HCT116 (cell line): ENCODE measurements around the gene ZNF835. TPM values are rescaled to one million over a fixed set of nuclear protein-coding genes. Genes with fewer than 3 reads are reported as not detected.

Source experiments
- ATAC-seq: fragments of 200-7000 bp; cut with Tn5 transposase; 2 replicates; pipeline ENCODE4 v1.9.1; 2020; ENCODE audit warnings: mild to moderate bottlenecking, moderate library complexity
- BruUV-seq: library from RNA; stranded (reverse); fragments of 400-500 nt; replicated peaks from 2 replicates; lab custom pipeline; 2021; lab: Mats Ljungman, UMichigan
- CTCF ChIA-PET: fragments of 300-600 bp; sonication (Branson Sonifier 250); formaldehyde crosslinking; loops from one replicate; lab custom pipeline; 2021; ENCODE audit warnings: antibody characterized with exemption; lab: Charles Lee
- POLR2A ChIA-PET: fragments of 300-600, 350-600 bp; sonication (Branson Sonifier 250); formaldehyde crosslinking; loops from one replicate; lab custom pipeline; 2021; ENCODE audit warnings: antibody characterized with exemption; lab: Charles Lee
- RAD21 ChIA-PET, 2 experiments: fragments of 300-600 bp; sonication (Branson Sonifier 250); formaldehyde crosslinking; loops; one replicate each; lab custom pipeline; 2023; ENCODE audit warnings: low total read pairs in 2 of 2; ENCODE audit not compliant: uncharacterized antibody in 2 of 2, unreplicated experiment in 2 of 2, low non-redundant PET in 1 of 2; lab: Charles Lee
- DNase-seq: peaks from one replicate; pipeline ENCODE4 v3.0.0-alpha.2; 2010; ENCODE audit warnings: low read depth, low spot score
- H2AFZ ChIP-seq: fragments of 200-600 bp; shearing (Covaris generic), sonication (generic); 2 replicates; pipeline ENCODE4 v1.6.1; 2017; ENCODE audit warnings: low read depth, mixed run types, mixed read lengths, antibody characterized with exemption, low read length; ENCODE audit not compliant: poor library complexity, severe bottlenecking
- H3K27ac ChIP-seq: 2 replicates; pipeline ENCODE4 v1.5.1; 2012; ENCODE audit warnings: low read depth, low read length
- H3K27me3 ChIP-seq: fragments of 200-600 bp; sonication (generic); 2 replicates; pipeline ENCODE4 v1.6.1; 2016; ENCODE audit warnings: mixed run types, low read length, mixed read lengths; ENCODE audit not compliant: insufficient read depth
- H3K36me3 ChIP-seq, 2 experiments: fragments of 200-500 bp in 1 of 2; fragments of 200-600 bp in 1 of 2; sonication (Bioruptor generic) in 1 of 2; sonication (generic) in 1 of 2; 2 replicates each; pipeline versions ENCODE4 v1.5.1 to v1.6.1; 2014 to 2016; ENCODE audit warnings: low read length in 2 of 2, inconsistent platforms in 1 of 2, mixed read lengths in 1 of 2, mixed run types in 1 of 2; ENCODE audit not compliant: insufficient read depth in 2 of 2, control insufficient read depth in 1 of 2
- H3K4me1 ChIP-seq, 2 experiments: fragments of 200-600 bp in 1 of 2; sonication (generic) in 1 of 2; 2 replicates each; pipeline versions ENCODE4 v1.5.1 to v1.6.1; 2012 to 2017; ENCODE audit warnings: low read length in 2 of 2, inconsistent platforms in 1 of 2, mild to moderate bottlenecking in 1 of 2, mixed read lengths in 1 of 2, mixed run types in 1 of 2, moderate library complexity in 1 of 2; ENCODE audit not compliant: insufficient read depth in 2 of 2, control insufficient read depth in 1 of 2
- H3K4me2 ChIP-seq: fragments of 200-600 bp; sonication (generic); 2 replicates; pipeline ENCODE4 v1.6.1; 2017; ENCODE audit warnings: mixed run types, low read length, mixed read lengths
- H3K4me3 ChIP-seq, 2 experiments: fragments of 200-600 bp in 1 of 2; sonication (generic) in 1 of 2; replicated peaks in 1 of 2; 2 replicates each; pipeline ENCODE4 v1.5.1; 2011 to 2016; ENCODE audit warnings: low read length in 2 of 2, control low read depth in 1 of 2, low read depth in 1 of 2, mild to moderate bottlenecking in 1 of 2, mixed read lengths in 1 of 2, mixed run types in 1 of 2
- H3K79me2 ChIP-seq: fragments of 200-600 bp; sonication (generic); 2 replicates; pipeline ENCODE4 v1.6.1; 2017; ENCODE audit warnings: mild to moderate bottlenecking, mixed run types, low read length, moderate library complexity, mixed read lengths; ENCODE audit not compliant: insufficient read depth
- H3K9ac ChIP-seq: fragments of 200-600 bp; sonication (generic); 2 replicates; pipeline ENCODE4 v1.6.1; 2016; ENCODE audit warnings: low read length, mixed read lengths
- H3K9me2 ChIP-seq: fragments of 200-600 bp; sonication (generic), shearing (Covaris generic); 2 replicates; pipeline ENCODE4 v1.6.1; 2017; ENCODE audit warnings: mixed run types, mild to moderate bottlenecking, moderate library complexity; ENCODE audit not compliant: insufficient read depth
- H3K9me3 ChIP-seq, 2 experiments: fragments of 200-500 bp in 1 of 2; fragments of 200-600 bp in 1 of 2; sonication (Bioruptor generic) in 1 of 2; sonication (generic) in 1 of 2; 2 replicates each; pipeline ENCODE4 v1.6.1; 2014 to 2017; ENCODE audit warnings: low read length in 2 of 2, mixed read lengths in 2 of 2, inconsistent platforms in 1 of 2, low read depth in 1 of 2, mild to moderate bottlenecking in 1 of 2, mixed run types in 1 of 2, moderate library complexity in 1 of 2; ENCODE audit not compliant: control insufficient read depth in 1 of 2, insufficient read depth in 1 of 2
- H4K20me1 ChIP-seq: fragments of 200-600 bp; sonication (generic), shearing (Covaris generic); 2 replicates; pipeline ENCODE4 v1.6.1; 2017; ENCODE audit warnings: mixed run types, mild to moderate bottlenecking, moderate library complexity; ENCODE audit not compliant: insufficient read depth
- ELF1 ChIP-seq: IDR thresholded peaks from 2 replicates; pipeline ENCODE4 v1.6.1; 2012; ENCODE audit warnings: low read depth, borderline replicate concordance
- EZH2 ChIP-seq: fragments of 200-600 bp; sonication (generic); IDR thresholded peaks from 2 replicates; pipeline ENCODE4 v1.6.1; 2017; ENCODE audit warnings: antibody characterized with exemption, mixed run types
- FOSL1 ChIP-seq: IDR thresholded peaks from 2 replicates; pipeline ENCODE4 v1.6.1; 2012; ENCODE audit warnings: low read depth
- POLR2A ChIP-seq: IDR thresholded peaks from 2 replicates; pipeline ENCODE4 v1.7.0; 2011; ENCODE audit warnings: borderline replicate concordance; ENCODE audit not compliant: insufficient read depth, insufficient read length; ENCODE audit errors: extremely low read depth
- SRF ChIP-seq: IDR thresholded peaks from 2 replicates; pipeline ENCODE4 v1.6.1; 2012; ENCODE audit warnings: low read depth
- ZFX ChIP-seq: fragments of 450-650 bp; IDR thresholded peaks from 2 replicates; pipeline ENCODE4 v1.6.1; 2017
- ZNF274 ChIP-seq: fragments of 200-500 bp; sonication (Bioruptor generic); IDR thresholded peaks from 2 replicates; pipeline ENCODE4 v1.6.1; 2014; ENCODE audit warnings: mild to moderate bottlenecking, low read depth, low read length, inconsistent platforms
- intact Hi-C: fragments of 100-400 bp; cut with micrococcal nuclease; formaldehyde crosslinking; loops from 2 replicates; pipeline ENCODE4 v1.10.0; 2022
- total RNA-seq: library from RNA; stranded (reverse); gene quantifications from one replicate; pipeline ENCODE4 v1.2.1, GENCODE V29; 2021; ENCODE audit not compliant: unreplicated experiment
- TF ChIP-seq, protein P1 (sequence below): IDR thresholded peaks from 2 replicates; pipeline ENCODE4 v1.6.1; 2012; ENCODE audit warnings: low read depth

The ZNF835 gene
- total RNA-seq, 1 experiment from 2014 or later: not detected

- TF ChIP-seq ZNF274 (no peak), FOSL1 (no peak)
- TF ChIP-seq, all 23 proteins: peak for 0
These were observed 57.9 kb downstream of the ZNF835 start (continued) for GRCh38 chr19:56613639-56614038.

- Histone ChIP-seq H3K4me1 (no peaks in the 10 kb centered on the region), H3K27ac (no peak overlapping the region)
- TF ChIP-seq EZH2 (no peak), ZFX (no peak), FOSL1 (no peak), POLR2A (no peak), SRF (no peak), ELF1 (no peak)
- TF ChIP-seq, protein P1, sequence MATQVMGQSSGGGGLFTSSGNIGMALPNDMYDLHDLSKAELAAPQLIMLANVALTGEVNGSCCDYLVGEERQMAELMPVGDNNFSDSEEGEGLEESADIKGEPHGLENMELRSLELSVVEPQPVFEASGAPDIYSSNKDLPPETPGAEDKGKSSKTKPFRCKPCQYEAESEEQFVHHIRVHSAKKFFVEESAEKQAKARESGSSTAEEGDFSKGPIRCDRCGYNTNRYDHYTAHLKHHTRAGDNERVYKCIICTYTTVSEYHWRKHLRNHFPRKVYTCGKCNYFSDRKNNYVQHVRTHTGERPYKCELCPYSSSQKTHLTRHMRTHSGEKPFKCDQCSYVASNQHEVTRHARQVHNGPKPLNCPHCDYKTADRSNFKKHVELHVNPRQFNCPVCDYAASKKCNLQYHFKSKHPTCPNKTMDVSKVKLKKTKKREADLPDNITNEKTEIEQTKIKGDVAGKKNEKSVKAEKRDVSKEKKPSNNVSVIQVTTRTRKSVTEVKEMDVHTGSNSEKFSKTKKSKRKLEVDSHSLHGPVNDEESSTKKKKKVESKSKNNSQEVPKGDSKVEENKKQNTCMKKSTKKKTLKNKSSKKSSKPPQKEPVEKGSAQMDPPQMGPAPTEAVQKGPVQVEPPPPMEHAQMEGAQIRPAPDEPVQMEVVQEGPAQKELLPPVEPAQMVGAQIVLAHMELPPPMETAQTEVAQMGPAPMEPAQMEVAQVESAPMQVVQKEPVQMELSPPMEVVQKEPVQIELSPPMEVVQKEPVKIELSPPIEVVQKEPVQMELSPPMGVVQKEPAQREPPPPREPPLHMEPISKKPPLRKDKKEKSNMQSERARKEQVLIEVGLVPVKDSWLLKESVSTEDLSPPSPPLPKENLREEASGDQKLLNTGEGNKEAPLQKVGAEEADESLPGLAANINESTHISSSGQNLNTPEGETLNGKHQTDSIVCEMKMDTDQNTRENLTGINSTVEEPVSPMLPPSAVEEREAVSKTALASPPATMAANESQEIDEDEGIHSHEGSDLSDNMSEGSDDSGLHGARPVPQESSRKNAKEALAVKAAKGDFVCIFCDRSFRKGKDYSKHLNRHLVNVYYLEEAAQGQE: no peak
- TF ChIP-seq, all 23 proteins: peak for 0
- Histone ChIP-seq H3K27me3 (no peaks in the 10 kb centered on the region), H3K4me2 (no peak overlapping the region), H2AFZ (no peak overlapping the region), H4K20me1 (no peaks in the 10 kb centered on the region), H3K79me2 (no peaks in the 10 kb centered on the region), H3K9me2 (no peaks in the 10 kb centered on the region), H3K4me3 (no peak overlapping the region), H3K9ac (no peak overlapping the region), H3K36me3 (no peaks in the 10 kb centered on the region), H3K9me3 (peaks cover 16 to 28% of the 10 kb centered on the region in 2 experiments; a peak in 2 of 4 replicates)
- CTCF ChIA-PET: no interaction called here
- BruUV-seq: no TSS peak
- DNase-seq (no peak), ATAC-seq (no peak)
- POLR2A ChIA-PET: no interaction called here
- RAD21 ChIA-PET: no interaction called here
- intact Hi-C loops: no loop called here
These were observed 58.8 kb downstream of the ZNF835 start for GRCh38 chr19:56612737-56613136.

Other genes with a start within 250 kb of the ZNF835 start
- not detected for gene ZNF667, start 194.4 kb downstream of the ZNF835 start, total RNA-seq
- not detected for gene ZNF471, start 163.9 kb downstream of the ZNF835 start, total RNA-seq
- not detected for gene ZFP28, start 132.8 kb downstream of the ZNF835 start, total RNA-seq
- gene ZNF470, start 104.3 kb downstream of the ZNF835 start, total RNA-seq: not detected
- gene ZNF71, start 76.5 kb downstream of the ZNF835 start, total RNA-seq: not detected
- gene SMIM17, start 28.6 kb downstream of the ZNF835 start, total RNA-seq: not detected
- gene PEG3, start 169.0 kb upstream of the ZNF835 start, total RNA-seq: 0.34 TPM
- not detected for gene ZIM2, start 169.0 kb upstream of the ZNF835 start, total RNA-seq